ENCODE measurements around the gene L3MBTL1.

Gene L3MBTL1

GRCh38 chr20:43530321-43531090 lies 23.0 kb downstream of the L3MBTL1 start:
- H3K4me3 ChIP-seq (ENCODE audit: low read length) = no peak overlapping the region

DNA sequence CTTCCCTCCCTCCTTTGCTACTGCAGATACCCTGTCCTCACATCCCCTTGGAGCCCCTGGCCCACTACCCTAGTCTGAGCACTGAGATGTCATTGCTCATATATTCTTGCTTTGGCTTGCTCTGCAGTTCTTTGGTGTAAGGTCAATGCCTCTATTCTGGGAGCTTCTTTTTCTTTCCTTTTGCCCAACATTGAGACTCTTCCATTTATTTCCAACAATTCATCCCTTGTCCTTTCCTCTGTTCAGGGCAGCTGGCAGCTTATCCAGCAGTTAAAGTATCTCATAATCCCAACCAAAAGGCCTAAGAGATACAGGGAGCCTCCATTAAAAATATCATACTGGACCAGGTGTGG lies 23.6 kb downstream of the L3MBTL1 start:
- H3K27me3 ChIP-seq (ENCODE audit: insufficient read depth, low read length) = no peaks in the 10 kb centered on the region
- H3K9me3 ChIP-seq (ENCODE audit: insufficient read depth, low read depth, low read length) = no peaks in the 10 kb centered on the region
- no peaks in the 10 kb centered on the region for H3K4me1 ChIP-seq (ENCODE audit: insufficient read depth, low read length)
- no peak overlapping the region for H3K27ac ChIP-seq (ENCODE audit: low read length)
- no peak overlapping the region for H3K4me3 ChIP-seq (ENCODE audit: low read length)
- H3K36me3 ChIP-seq (ENCODE audit: insufficient read depth, low read depth, low read length) = peaks cover 11% of the 10 kb centered on the region
- no peak overlapping the region for H3K9ac ChIP-seq (ENCODE audit: low read depth, low read length)

More at GRCh38 chr20:43530321-43531090, 23.0 kb downstream of the L3MBTL1 start:
- H3K9ac ChIP-seq (ENCODE audit: low read depth, low read length) = no peak overlapping the region
- peaks cover 5% of the 10 kb centered on the region; the same call in 1 of the 2 replicates for H3K36me3 ChIP-seq (ENCODE audit: insufficient read depth, low read depth, low read length)
- H3K27me3 ChIP-seq (ENCODE audit: insufficient read depth, low read length) = no peaks in the 10 kb centered on the region
- H3K9me3 ChIP-seq (ENCODE audit: insufficient read depth, low read depth, low read length) = no peaks in the 10 kb centered on the region
- no peak overlapping the region for H3K27ac ChIP-seq (ENCODE audit: low read length)
- H3K4me1 ChIP-seq (ENCODE audit: insufficient read depth, low read length) = no peaks in the 10 kb centered on the region

GRCh38 chr20:43532416-43533055 lies 25.0 kb downstream of the L3MBTL1 start:
- H3K4me1 ChIP-seq (ENCODE audit: insufficient read depth, low read length) = no peaks in the 10 kb centered on the region
- no peaks in the 10 kb centered on the region for H3K27me3 ChIP-seq (ENCODE audit: insufficient read depth, low read length)
- H3K9me3 ChIP-seq (ENCODE audit: insufficient read depth, low read depth, low read length) = no peaks in the 10 kb centered on the region
- no peak overlapping the region for H3K9ac ChIP-seq (ENCODE audit: low read depth, low read length)
- H3K36me3 ChIP-seq (ENCODE audit: insufficient read depth, low read depth, low read length) = peaks cover 15% of the 10 kb centered on the region
- no peak overlapping the region for H3K4me3 ChIP-seq (ENCODE audit: low read length)
- no peak overlapping the region for H3K27ac ChIP-seq (ENCODE audit: low read length)

DNA sequence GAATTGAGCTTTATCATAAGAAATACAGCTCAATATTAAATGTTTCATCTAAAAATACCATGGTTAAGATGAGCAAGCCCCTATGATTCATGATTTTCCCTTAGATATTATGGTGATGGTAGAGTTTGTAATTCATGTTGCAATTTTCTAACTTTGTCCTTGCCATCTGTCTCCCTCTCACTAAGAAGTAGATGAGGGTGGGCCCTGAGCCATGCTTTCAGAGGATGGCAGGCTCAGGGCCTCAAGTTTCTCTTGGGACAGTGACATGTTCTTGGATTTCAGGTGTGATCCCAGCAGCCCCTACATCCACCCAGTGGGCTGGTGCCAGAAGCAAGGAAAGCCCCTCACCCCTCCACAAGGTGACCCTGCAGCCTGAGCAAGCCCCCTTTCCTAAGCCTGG lies 25.6 kb downstream of the L3MBTL1 start:
- Histone ChIP-seq H3K36me3 (ENCODE audit: insufficient read depth, low read depth, low read length) (peaks cover 15% of the 10 kb centered on the region), H3K27me3 (ENCODE audit: insufficient read depth, low read length) (no peaks in the 10 kb centered on the region), H3K27ac (ENCODE audit: low read length) (no peak overlapping the region), H3K9me3 (ENCODE audit: insufficient read depth, low read depth, low read length) (no peaks in the 10 kb centered on the region), H3K4me3 (ENCODE audit: low read length) (no peak overlapping the region), H3K4me1 (ENCODE audit: insufficient read depth, low read length) (no peaks in the 10 kb centered on the region), H3K9ac (ENCODE audit: low read depth, low read length) (no peak overlapping the region)

- no peak overlapping the region for H3K27ac ChIP-seq (ENCODE audit: low read length)
- H3K27me3 ChIP-seq (ENCODE audit: insufficient read depth, low read length) = no peaks in the 10 kb centered on the region
- peaks cover 15% of the 10 kb centered on the region for H3K36me3 ChIP-seq (ENCODE audit: insufficient read depth, low read depth, low read length)
- H3K4me1 ChIP-seq (ENCODE audit: insufficient read depth, low read length) = no peaks in the 10 kb centered on the region
- H3K9ac ChIP-seq (ENCODE audit: low read depth, low read length) = no peak overlapping the region
- no peak overlapping the region for H3K4me3 ChIP-seq (ENCODE audit: low read length)
- no peaks in the 10 kb centered on the region for H3K9me3 ChIP-seq (ENCODE audit: insufficient read depth, low read depth, low read length)
Measured at GRCh38 chr20:43534016-43534415, 26.5 kb downstream of the L3MBTL1 start.

DNA sequence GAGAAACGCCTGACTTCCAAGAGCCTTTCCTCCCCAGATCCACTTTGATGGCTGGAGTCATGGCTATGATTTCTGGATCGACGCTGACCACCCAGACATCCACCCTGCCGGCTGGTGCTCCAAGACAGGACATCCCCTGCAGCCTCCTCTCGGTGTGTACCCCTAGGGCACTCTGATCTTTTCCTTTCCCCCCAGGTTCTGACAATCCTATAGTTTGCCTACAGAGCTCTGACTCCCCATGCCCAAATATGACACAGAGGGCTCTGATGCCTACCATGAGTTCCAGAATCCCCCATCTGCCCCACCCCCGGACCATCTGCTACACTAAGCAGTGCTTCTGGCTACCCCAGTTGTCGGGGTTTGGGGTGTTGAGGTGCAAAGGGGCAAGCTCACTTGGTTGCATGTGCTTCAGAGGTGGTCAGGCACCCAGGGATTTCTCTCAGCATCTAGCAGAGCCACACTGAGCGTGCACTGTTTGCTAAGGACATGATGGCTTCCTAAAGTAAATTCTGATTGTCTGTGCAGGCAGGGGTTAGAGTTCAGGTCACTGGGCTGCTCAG lies 27.4 kb downstream of the L3MBTL1 start:
- Histone ChIP-seq H3K36me3 (ENCODE audit: insufficient read depth, low read depth, low read length) (peaks cover 15% of the 10 kb centered on the region), H3K9me3 (ENCODE audit: insufficient read depth, low read depth, low read length) (no peaks in the 10 kb centered on the region), H3K9ac (ENCODE audit: low read depth, low read length) (no peak overlapping the region), H3K4me3 (ENCODE audit: low read length) (no peak overlapping the region), H3K4me1 (ENCODE audit: insufficient read depth, low read length) (no peaks in the 10 kb centered on the region), H3K27me3 (ENCODE audit: insufficient read depth, low read length) (no peaks in the 10 kb centered on the region), H3K27ac (ENCODE audit: low read length) (no peak overlapping the region)

DNA sequence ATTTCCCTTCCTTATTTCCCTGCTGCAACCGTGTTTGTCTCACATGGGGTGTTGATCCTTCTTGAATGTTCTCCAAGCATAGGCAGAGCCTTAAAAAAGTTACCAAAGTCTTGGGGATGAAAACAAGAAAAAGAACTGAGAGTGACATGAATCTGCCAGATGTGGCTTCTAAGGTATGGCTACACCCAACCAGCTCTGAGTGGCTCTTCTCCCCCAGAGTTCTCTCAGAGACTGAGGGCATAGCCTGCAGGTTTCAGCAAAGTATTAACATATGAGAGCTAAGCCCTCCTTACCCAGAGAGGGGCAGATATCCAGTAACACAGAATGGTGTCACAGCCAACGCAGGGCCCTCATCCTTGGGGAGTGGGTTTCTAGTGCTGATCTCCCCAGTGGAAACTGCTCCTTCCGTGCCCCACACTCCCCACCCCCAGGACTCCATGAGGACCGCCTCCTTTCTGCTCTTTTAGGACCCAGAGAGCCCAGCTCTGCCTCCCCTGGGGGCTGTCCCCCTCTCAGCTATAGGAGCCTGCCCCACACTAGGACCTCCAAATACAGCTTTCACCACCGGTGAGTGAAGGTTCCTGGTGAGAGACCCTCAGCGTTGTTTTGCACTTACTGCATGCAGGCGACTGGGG lies 28.0 kb downstream of the L3MBTL1 start:
- no peak overlapping the region for H3K27ac ChIP-seq (ENCODE audit: low read length)
- H3K27me3 ChIP-seq (ENCODE audit: insufficient read depth, low read length) = no peaks in the 10 kb centered on the region
- peaks cover 15% of the 10 kb centered on the region for H3K36me3 ChIP-seq (ENCODE audit: insufficient read depth, low read depth, low read length)
- H3K9ac ChIP-seq (ENCODE audit: low read depth, low read length) = no peak overlapping the region
- H3K4me3 ChIP-seq (ENCODE audit: low read length) = no peak overlapping the region
- no peaks in the 10 kb centered on the region for H3K9me3 ChIP-seq (ENCODE audit: insufficient read depth, low read depth, low read length)
- H3K4me1 ChIP-seq (ENCODE audit: insufficient read depth, low read length) = no peaks in the 10 kb centered on the region

- Histone ChIP-seq H3K27me3 (ENCODE audit: insufficient read depth, low read length) (no peaks in the 10 kb centered on the region), H3K36me3 (ENCODE audit: insufficient read depth, low read depth, low read length) (peaks cover 20% of the 10 kb centered on the region), H3K4me1 (ENCODE audit: insufficient read depth, low read length) (no peaks in the 10 kb centered on the region), H3K9me3 (ENCODE audit: insufficient read depth, low read depth, low read length) (no peaks in the 10 kb centered on the region), H3K27ac (ENCODE audit: low read length) (no peak overlapping the region), H3K4me3 (ENCODE audit: low read length) (no peak overlapping the region), H3K9ac (ENCODE audit: low read depth, low read length) (no peak overlapping the region)
Measured at GRCh38 chr20:43536041-43536816, 28.7 kb downstream of the L3MBTL1 start.

GRCh38 chr20:43536817-43537440 lies 29.4 kb downstream of the L3MBTL1 start:
- Histone ChIP-seq H3K9ac (ENCODE audit: low read depth, low read length) (no peak overlapping the region), H3K4me1 (ENCODE audit: insufficient read depth, low read length) (no peaks in the 10 kb centered on the region), H3K27me3 (ENCODE audit: insufficient read depth, low read length) (no peaks in the 10 kb centered on the region), H3K27ac (ENCODE audit: low read length) (no peak overlapping the region), H3K9me3 (ENCODE audit: insufficient read depth, low read depth, low read length) (no peaks in the 10 kb centered on the region), H3K36me3 (ENCODE audit: insufficient read depth, low read depth, low read length) (peaks cover 20% of the 10 kb centered on the region), H3K4me3 (ENCODE audit: low read length) (no peak overlapping the region)

DNA sequence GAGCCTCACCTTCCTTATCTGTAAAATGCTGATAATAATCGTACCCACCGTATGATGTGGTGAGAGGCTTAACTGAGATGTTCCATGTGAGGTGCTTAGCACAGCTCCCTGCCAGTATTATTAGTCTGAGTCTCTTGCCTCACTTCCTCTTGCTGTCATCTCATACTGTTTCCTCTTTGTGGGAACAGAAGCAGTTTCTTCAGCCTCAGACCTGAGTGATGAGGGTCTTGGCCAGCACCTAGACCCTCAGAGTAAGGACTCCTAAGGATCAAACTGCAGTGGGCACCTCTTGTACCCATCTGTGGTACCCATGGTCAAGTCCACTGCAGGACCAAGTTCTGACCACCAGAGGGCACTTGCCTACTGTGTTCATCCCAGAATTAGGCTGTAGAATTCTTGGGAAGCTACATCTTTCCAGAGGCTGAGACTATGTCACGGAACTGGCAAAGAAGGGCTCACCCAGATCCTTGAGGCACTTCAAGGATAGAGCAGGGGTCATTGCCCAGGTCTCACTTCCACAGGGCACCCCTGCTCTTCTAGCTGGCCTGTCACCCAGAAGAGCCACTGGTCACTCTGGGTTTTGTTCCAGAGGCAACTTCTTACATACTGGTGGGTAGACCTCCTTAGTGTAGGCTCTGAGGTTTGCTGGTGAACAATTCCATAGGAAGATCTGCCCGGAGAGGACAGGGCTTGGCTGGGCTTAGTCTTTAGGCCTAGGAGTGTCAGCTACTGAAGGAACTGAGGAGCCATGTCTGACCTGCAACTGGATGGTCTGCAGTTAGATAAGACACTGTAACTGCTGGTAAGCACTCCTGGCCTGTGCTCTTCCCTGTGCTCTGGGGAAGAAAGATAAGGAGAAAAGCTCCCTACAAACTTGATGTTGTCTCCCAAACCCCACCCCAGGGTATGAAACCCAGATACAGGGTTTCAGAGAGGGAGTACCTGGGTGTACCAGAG lies 30.7 kb downstream of the L3MBTL1 start:
- Histone ChIP-seq H3K27ac (ENCODE audit: low read length) (no peak overlapping the region), H3K27me3 (ENCODE audit: insufficient read depth, low read length) (no peaks in the 10 kb centered on the region)

More for the DNA sequence above, 30.7 kb downstream of the L3MBTL1 start:
- H3K9ac ChIP-seq (ENCODE audit: low read depth, low read length) = no peak overlapping the region
- H3K4me1 ChIP-seq (ENCODE audit: insufficient read depth, low read length) = no peaks in the 10 kb centered on the region
- no peaks in the 10 kb centered on the region for H3K9me3 ChIP-seq (ENCODE audit: insufficient read depth, low read depth, low read length)
- H3K4me3 ChIP-seq (ENCODE audit: low read length) = no peak overlapping the region
- H3K36me3 ChIP-seq (ENCODE audit: insufficient read depth, low read depth, low read length) = peaks cover 23% of the 10 kb centered on the region

Measured in iPS-20b (cell line).